ENCODE data around the gene MS4A10.

MS4A10 gene

GRCh38 chr11:60841797-60842667 is 56.9 kb downstream of the MS4A10 start, which contains the start of gene CCDC86:
Gene CCDC86 (plus strand): TSS chr11:60842113. CDS start chr11:60842125, 12 bp downstream.
- Histone ChIP-seq H3K27me3 (ENCODE audit: control insufficient read depth in 1 of 2, insufficient read depth in 1 of 2, low read length in 2 of 2) (no peaks in the 10 kb centered on the region), H3K4me2 (ENCODE audit: low read length, poor library complexity, severe bottlenecking) (peak within 1 kb of the TSS; percentile 96), H3K79me1 (replicated peaks; ENCODE audit: low read length, poor library complexity, severe bottlenecking) (peaks cover 11% of the 10 kb centered on the region), H3K9me3 (ENCODE audit: control insufficient read depth, low read length) (no peaks in the 10 kb centered on the region), H3K36me3 (ENCODE audit: control insufficient read depth in 1 of 2, insufficient read depth in 2 of 2, low read depth in 1 of 2, low read length in 2 of 2) (peaks cover 4 to 7% of the 10 kb centered on the region in 2 experiments), H3K9ac (ENCODE audit: low read length) (peak within 1 kb of the TSS; percentile 94), H3K4me3 (ENCODE audit: insufficient read depth in 1 of 2, low read depth in 1 of 2, low read length in 2 of 2) (peak within 1 kb of the TSS; percentile 85 to 93), H4K91ac (ENCODE audit: low read length) (peak within 1 kb of the TSS; percentile 30), H3K14ac (ENCODE audit: low read length in 2 of 2) (peak within 1 kb of the TSS in 1 of 2 experiments; percentile 88), H3K18ac (ENCODE audit: low read depth in 1 of 2, low read length in 2 of 2) (peak within 1 kb of the TSS; percentile 81 to 91), H3K23ac (ENCODE audit: low read length in 2 of 2) (no peak within 1 kb of the TSS), H2AK5ac (ENCODE audit: low read length, severe bottlenecking) (peak within 1 kb of the TSS; percentile 15), H3K4ac (ENCODE audit: low read depth in 1 of 2, low read length in 2 of 2) (peak within 1 kb of the TSS; percentile 74 to 83), H2AFZ (ENCODE audit: low read depth, low read length) (peak within 1 kb of the TSS; percentile 92), H2BK5ac (ENCODE audit: low read depth, low read length, poor library complexity, severe bottlenecking) (peak within 1 kb of the TSS; percentile 19), H2BK120ac (ENCODE audit: low read depth, low read length) (peak within 1 kb of the TSS; percentile 21), H4K8ac (ENCODE audit: low read length) (peak within 1 kb of the TSS; percentile 85), H3K27ac (ENCODE audit: low read length, poor library complexity, severe bottlenecking) (peak within 1 kb of the TSS; percentile 88), H2BK12ac (ENCODE audit: low read length in 2 of 2) (peak within 1 kb of the TSS in 1 of 2 experiments; percentile 23), H3K4me1 (ENCODE audit: control insufficient read depth, insufficient read depth, low read depth, low read length) (peaks cover 40% of the 10 kb centered on the region), H2BK15ac (ENCODE audit: low read depth, poor library complexity, severe bottlenecking) (no peak within 1 kb of the TSS)
- under 1% methylated on average over 57 of the region's 57 CpGs for WGBS
- peak; percentile 96 for DNase-seq

GRCh38 chr11:60842668-60843600 is 57.8 kb downstream of the MS4A10 start:
- WGBS: 19% methylated on average over 23 of the region's 23 CpGs
- H3K9ac ChIP-seq (ENCODE audit: low read length): peak overlapping the region; percentile 94
- no peak overlapping the region for H3K27ac ChIP-seq (ENCODE audit: low read length, poor library complexity, severe bottlenecking)
- no peak overlapping the region for H4K91ac ChIP-seq (ENCODE audit: low read length)
- H2BK15ac ChIP-seq (ENCODE audit: low read depth, poor library complexity, severe bottlenecking): no peak overlapping the region
- H3K14ac ChIP-seq (ENCODE audit: low read length in 2 of 2): no peak overlapping the region
- H3K4ac ChIP-seq (ENCODE audit: low read depth in 1 of 2, low read length in 2 of 2): peak overlapping the region in 1 of 2 experiments; percentile 26
- no peaks in the 10 kb centered on the region for H3K9me3 ChIP-seq (ENCODE audit: control insufficient read depth, low read length)
- no peak overlapping the region for H4K8ac ChIP-seq (ENCODE audit: low read length)
- H3K4me3 ChIP-seq (ENCODE audit: insufficient read depth in 1 of 2, low read depth in 1 of 2, low read length in 2 of 2): peak overlapping the region; percentile 85 to 93
- peak overlapping the region; percentile 96 for H3K4me2 ChIP-seq (ENCODE audit: low read length, poor library complexity, severe bottlenecking)
- H3K36me3 ChIP-seq (ENCODE audit: control insufficient read depth in 1 of 2, insufficient read depth in 2 of 2, low read depth in 1 of 2, low read length in 2 of 2): peaks cover 4 to 14% of the 10 kb centered on the region in 2 experiments
- peaks cover 19% of the 10 kb centered on the region for H3K79me1 ChIP-seq (replicated peaks; ENCODE audit: low read length, poor library complexity, severe bottlenecking)
- no peak overlapping the region for H2AFZ ChIP-seq (ENCODE audit: low read depth, low read length)
- peaks cover 42% of the 10 kb centered on the region for H3K4me1 ChIP-seq (ENCODE audit: control insufficient read depth, insufficient read depth, low read depth, low read length)
- no peak overlapping the region for H2BK12ac ChIP-seq (ENCODE audit: low read length in 2 of 2)
- no peak overlapping the region for H2BK120ac ChIP-seq (ENCODE audit: low read depth, low read length)
- H2BK5ac ChIP-seq (ENCODE audit: low read depth, low read length, poor library complexity, severe bottlenecking): no peak overlapping the region
- H3K23ac ChIP-seq (ENCODE audit: low read length in 2 of 2): no peak overlapping the region
- DNase-seq: no peak
- no peak overlapping the region for H2AK5ac ChIP-seq (ENCODE audit: low read length, severe bottlenecking)
- no peaks in the 10 kb centered on the region for H3K27me3 ChIP-seq (ENCODE audit: control insufficient read depth in 1 of 2, insufficient read depth in 1 of 2, low read length in 2 of 2)
- H3K18ac ChIP-seq (ENCODE audit: low read depth in 1 of 2, low read length in 2 of 2): no peak overlapping the region

- H3K18ac ChIP-seq (ENCODE audit: low read depth in 1 of 2, low read length in 2 of 2): no peak overlapping the region
Observed at GRCh38 chr11:60844045-60844869, 59.1 kb downstream of the MS4A10 start.

More at GRCh38 chr11:60844045-60844869, 59.1 kb downstream of the MS4A10 start:
- WGBS: 65% methylated on average over 10 of the region's 10 CpGs
- H3K4me1 ChIP-seq (ENCODE audit: control insufficient read depth, insufficient read depth, low read depth, low read length): peaks cover 36% of the 10 kb centered on the region
- H3K14ac ChIP-seq (ENCODE audit: low read length in 2 of 2): no peak overlapping the region
- H2BK12ac ChIP-seq (ENCODE audit: low read length in 2 of 2): no peak overlapping the region
- H3K9ac ChIP-seq (ENCODE audit: low read length): peak overlapping the region; percentile 94
- H2AFZ ChIP-seq (ENCODE audit: low read depth, low read length): no peak overlapping the region
- H3K27ac ChIP-seq (ENCODE audit: low read length, poor library complexity, severe bottlenecking): no peak overlapping the region
- H3K4me2 ChIP-seq (ENCODE audit: low read length, poor library complexity, severe bottlenecking): peak overlapping the region; percentile 96
- H3K23ac ChIP-seq (ENCODE audit: low read length in 2 of 2): peak overlapping the region in 1 of 2 experiments; percentile 41
- no peak overlapping the region for H4K91ac ChIP-seq (ENCODE audit: low read length)
- no peaks in the 10 kb centered on the region for H3K27me3 ChIP-seq (ENCODE audit: control insufficient read depth in 1 of 2, insufficient read depth in 1 of 2, low read length in 2 of 2)
- no peaks in the 10 kb centered on the region for H3K9me3 ChIP-seq (ENCODE audit: control insufficient read depth, low read length)
- H2BK15ac ChIP-seq (ENCODE audit: low read depth, poor library complexity, severe bottlenecking): no peak overlapping the region
- no peak overlapping the region for H2BK5ac ChIP-seq (ENCODE audit: low read depth, low read length, poor library complexity, severe bottlenecking)
- DNase-seq: peak; percentile 41
- H3K4me3 ChIP-seq (ENCODE audit: insufficient read depth in 1 of 2, low read depth in 1 of 2, low read length in 2 of 2): peak overlapping the region; percentile 41 to 93
- H3K36me3 ChIP-seq (ENCODE audit: control insufficient read depth in 1 of 2, insufficient read depth in 2 of 2, low read depth in 1 of 2, low read length in 2 of 2): peaks cover 18 to 27% of the 10 kb centered on the region in 2 experiments
- H3K79me1 ChIP-seq (replicated peaks; ENCODE audit: low read length, poor library complexity, severe bottlenecking): peaks cover 28% of the 10 kb centered on the region
- H2BK120ac ChIP-seq (ENCODE audit: low read depth, low read length): no peak overlapping the region
- no peak overlapping the region for H3K4ac ChIP-seq (ENCODE audit: low read depth in 1 of 2, low read length in 2 of 2)
- no peak overlapping the region for H4K8ac ChIP-seq (ENCODE audit: low read length)
- H2AK5ac ChIP-seq (ENCODE audit: low read length, severe bottlenecking): no peak overlapping the region
